Suprapubic skin (tissue), 4 donors: Measurements from ENCODE around the gene SLC5A1. TPM values are rescaled to one million over a fixed set of nuclear protein-coding genes. Genes with fewer than 3 reads are reported as not detected.

Experiments
- DNase-seq, 2 donors: peaks; one replicate each; pipeline ENCODE4 v3.0.0-alpha.2; 2019; ENCODE audit warnings: low spot score in 2 of 2
- H3K27ac ChIP-seq: fragments of 200-600 bp; sonication (generic); one replicate; pipeline ENCODE4 v1.5.1; 2019
- H3K27me3 ChIP-seq: fragments of 200-600 bp; sonication (generic); one replicate; pipeline ENCODE4 v1.5.1; 2019
- H3K36me3 ChIP-seq: fragments of 200-600 bp; sonication (generic); one replicate; pipeline ENCODE4 v1.5.1; 2019
- H3K4me1 ChIP-seq: fragments of 200-600 bp; sonication (generic); one replicate; pipeline ENCODE4 v1.5.1; 2019
- H3K4me3 ChIP-seq: fragments of 200-600 bp; sonication (generic); one replicate; pipeline ENCODE4 v1.5.1; 2019; ENCODE audit warnings: mild to moderate bottlenecking
- H3K9me3 ChIP-seq: fragments of 200-600 bp; sonication (generic); one replicate; pipeline ENCODE4 v1.5.1; 2019
- EP300 ChIP-seq: sonication (generic); formaldehyde crosslinking; IDR thresholded peaks from one replicate; pipeline ENCODE4 v1.6.1; 2017; ENCODE audit warnings: antibody characterized with exemption
- POLR2A ChIP-seq, 2 donors: fragments of 450-650 bp; IDR thresholded peaks; one replicate each; pipeline ENCODE4 v1.6.1; 2017; ENCODE audit warnings: antibody characterized with exemption in 2 of 2, mild to moderate bottlenecking in 2 of 2, moderate library complexity in 2 of 2
- POLR2AphosphoS5 ChIP-seq, 3 donors: sonication (generic); formaldehyde crosslinking; IDR thresholded peaks; one replicate each; pipeline ENCODE4 v1.6.1; 2017; ENCODE audit warnings: antibody characterized with exemption in 3 of 3
- WGBS: methylation state at CpG from one replicate; pipeline ENCODE4 v1.1.5; 2018; 5-methylcytosine and 5-hydroxymethylcytosine counted together
- total RNA-seq, 4 donors: library from RNA; depleted of rRNA; stranded (reverse); fragments of >200 nt; gene quantifications; one replicate each; pipeline ENCODE4 v1.1.0, GENCODE V29; 2016
- TF ChIP-seq, protein P1 (sequence below), 2 donors: fragments of 200-600 bp in 1 of 2; fragments of 450-650 bp in 1 of 2; sonication (generic) in 1 of 2; IDR thresholded peaks; one replicate each; pipeline ENCODE4 v1.5.1; 2016 to 2019; ENCODE audit warnings: antibody characterized with exemption in 2 of 2, mild to moderate bottlenecking in 1 of 2, moderate library complexity in 1 of 2

SLC5A1 gene
- total RNA-seq, 4 donors from 2014 or later: 11.1 to 31.3 (median 22.3) TPM

DNA sequence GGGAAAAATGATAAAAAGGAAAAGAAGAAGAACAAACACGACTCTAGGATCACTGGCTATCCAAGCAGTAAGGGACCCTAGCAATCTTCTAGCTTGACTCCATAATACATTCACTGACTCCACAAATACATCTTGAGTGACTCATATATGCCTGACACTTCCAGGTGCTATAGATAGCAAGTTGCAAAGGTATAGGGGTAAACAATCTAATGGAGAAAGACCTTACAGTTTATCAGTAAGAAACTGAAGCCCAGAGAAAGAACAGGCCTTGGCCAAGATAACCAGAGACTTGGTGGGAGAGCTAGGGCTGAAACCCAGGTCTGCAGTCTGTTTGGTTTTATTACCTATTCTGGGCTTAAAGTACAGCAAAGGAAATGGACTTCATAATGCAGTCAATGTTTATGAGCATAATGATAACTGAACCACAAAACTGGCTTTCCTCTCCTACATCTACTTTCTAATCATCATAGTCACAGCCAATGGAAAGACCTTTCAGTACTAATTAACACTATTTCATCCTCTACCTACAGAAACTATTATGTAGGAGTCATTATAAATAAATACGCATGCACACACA, 19.7 kb upstream of the SLC5A1 start:
- no peaks in the 10 kb centered on the region for H3K36me3 ChIP-seq
- no peaks in the 10 kb centered on the region for H3K9me3 ChIP-seq
- no peak overlapping the region for H3K4me3 ChIP-seq
- H3K27ac ChIP-seq: no peak overlapping the region
- WGBS: 88% methylated on average over 2 of the region's 2 CpGs
- TF ChIP-seq, protein P1, sequence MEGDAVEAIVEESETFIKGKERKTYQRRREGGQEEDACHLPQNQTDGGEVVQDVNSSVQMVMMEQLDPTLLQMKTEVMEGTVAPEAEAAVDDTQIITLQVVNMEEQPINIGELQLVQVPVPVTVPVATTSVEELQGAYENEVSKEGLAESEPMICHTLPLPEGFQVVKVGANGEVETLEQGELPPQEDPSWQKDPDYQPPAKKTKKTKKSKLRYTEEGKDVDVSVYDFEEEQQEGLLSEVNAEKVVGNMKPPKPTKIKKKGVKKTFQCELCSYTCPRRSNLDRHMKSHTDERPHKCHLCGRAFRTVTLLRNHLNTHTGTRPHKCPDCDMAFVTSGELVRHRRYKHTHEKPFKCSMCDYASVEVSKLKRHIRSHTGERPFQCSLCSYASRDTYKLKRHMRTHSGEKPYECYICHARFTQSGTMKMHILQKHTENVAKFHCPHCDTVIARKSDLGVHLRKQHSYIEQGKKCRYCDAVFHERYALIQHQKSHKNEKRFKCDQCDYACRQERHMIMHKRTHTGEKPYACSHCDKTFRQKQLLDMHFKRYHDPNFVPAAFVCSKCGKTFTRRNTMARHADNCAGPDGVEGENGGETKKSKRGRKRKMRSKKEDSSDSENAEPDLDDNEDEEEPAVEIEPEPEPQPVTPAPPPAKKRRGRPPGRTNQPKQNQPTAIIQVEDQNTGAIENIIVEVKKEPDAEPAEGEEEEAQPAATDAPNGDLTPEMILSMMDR (IDR thresholded peaks at IDR 0.05): no peak
- no peak for TF ChIP-seq POLR2AphosphoS5 (IDR thresholded peaks at IDR 0.05)
- TF ChIP-seq POLR2A (IDR thresholded peaks at IDR 0.05): no peak
- TF ChIP-seq EP300: no peak
- no peaks in the 10 kb centered on the region for H3K4me1 ChIP-seq
- H3K27me3 ChIP-seq: no peaks in the 10 kb centered on the region
- DNase-seq: no peak

DNA sequence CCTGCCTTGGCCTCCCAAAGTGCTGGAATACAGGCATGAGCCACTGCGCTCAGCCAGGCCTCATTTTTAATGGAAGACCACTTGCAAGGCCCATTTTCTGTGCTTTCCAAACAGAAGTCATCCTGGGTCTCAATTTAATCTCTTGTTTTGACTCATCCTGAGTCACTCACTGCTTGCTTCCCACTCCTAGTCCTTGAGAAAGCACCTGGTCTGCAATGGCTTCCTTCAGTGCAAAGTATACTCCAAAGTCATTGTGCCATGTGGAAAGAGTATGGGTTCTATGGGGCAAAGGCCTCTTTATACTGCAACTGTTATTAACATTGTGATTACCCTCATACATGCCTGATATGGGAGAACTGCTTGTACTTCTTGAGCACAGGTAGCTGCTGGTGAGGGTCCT, 18.3 kb upstream of the SLC5A1 start:
- TF ChIP-seq POLR2AphosphoS5 (IDR thresholded peaks at IDR 0.05) (no peak), POLR2A (IDR thresholded peaks at IDR 0.05) (no peak), EP300 (no peak)
- TF ChIP-seq, protein P1 (IDR thresholded peaks at IDR 0.05): no peak
- Histone ChIP-seq H3K27ac (no peak overlapping the region), H3K36me3 (no peaks in the 10 kb centered on the region), H3K27me3 (no peaks in the 10 kb centered on the region), H3K9me3 (no peaks in the 10 kb centered on the region), H3K4me3 (no peak overlapping the region), H3K4me1 (no peaks in the 10 kb centered on the region)
- WGBS: 94% methylated on average over 1 of the region's 1 CpG
- no peak for DNase-seq

DNA sequence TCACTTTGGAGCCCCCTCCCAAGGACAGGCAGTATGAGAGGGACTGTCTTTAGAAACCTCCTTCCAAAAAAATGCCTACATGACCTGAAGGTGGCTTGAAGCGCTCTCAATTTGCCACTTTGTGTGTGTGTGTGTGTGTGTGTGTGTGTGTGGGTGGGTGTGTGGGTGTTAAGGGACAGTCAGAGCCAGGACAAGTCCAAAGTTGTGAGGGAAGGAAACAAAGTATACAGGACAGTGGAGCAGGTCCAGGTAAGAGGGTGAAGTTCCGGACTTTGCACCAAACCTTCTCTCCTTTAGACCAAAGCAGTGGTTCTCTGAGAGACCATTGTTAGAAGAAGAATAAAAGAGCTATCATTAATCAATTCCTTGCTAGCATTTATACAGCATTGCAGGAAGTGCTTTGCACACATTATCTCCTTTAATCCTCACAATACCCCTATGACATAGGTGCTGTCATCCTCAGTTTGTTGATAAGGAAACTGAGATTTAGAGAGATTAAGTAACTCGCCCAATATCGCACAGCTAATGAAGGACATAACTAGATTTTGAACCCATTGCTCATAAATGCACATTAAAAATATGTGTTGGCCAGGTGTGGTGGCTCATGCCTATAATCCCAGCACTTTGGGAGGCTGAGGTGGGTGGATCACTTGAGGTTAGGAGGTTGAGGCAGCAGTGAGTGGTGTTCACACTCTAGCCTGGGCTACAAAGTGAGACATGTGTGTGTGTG, 12.4 kb upstream of the SLC5A1 start:
- no peaks in the 10 kb centered on the region for H3K36me3 ChIP-seq
- no peaks in the 10 kb centered on the region for H3K9me3 ChIP-seq
- no peak overlapping the region for H3K4me3 ChIP-seq
- H3K27ac ChIP-seq: no peak overlapping the region
- 92% methylated on average over 4 of the region's 4 CpGs for WGBS
- H3K4me1 ChIP-seq: peaks cover 3% of the 10 kb centered on the region
- TF ChIP-seq POLR2AphosphoS5 (IDR thresholded peaks at IDR 0.05): no peak
- no peak for TF ChIP-seq POLR2A (IDR thresholded peaks at IDR 0.05)
- TF ChIP-seq, protein P1 (IDR thresholded peaks at IDR 0.05): no peak
- TF ChIP-seq EP300: no peak
- no peak for DNase-seq
- no peaks in the 10 kb centered on the region for H3K27me3 ChIP-seq

DNA sequence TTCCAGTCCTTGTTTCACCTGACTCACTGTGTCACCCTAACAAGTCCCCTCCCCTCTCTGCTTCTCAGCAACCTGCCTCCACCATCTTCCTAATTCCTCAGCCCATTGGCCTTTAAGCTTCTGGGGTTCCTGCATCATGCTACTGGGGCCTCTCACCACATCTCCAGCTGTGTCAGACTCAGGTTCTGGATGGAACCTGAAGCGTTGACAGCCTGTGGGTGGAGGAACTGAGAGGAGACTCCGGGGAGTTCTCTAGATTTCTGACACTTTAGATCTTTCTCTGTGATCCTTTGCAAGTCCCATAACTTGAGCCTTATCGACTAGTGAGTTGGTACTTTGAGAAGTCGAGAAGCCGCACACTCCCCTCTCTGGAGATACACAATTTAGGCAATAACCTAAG, 11.6 kb upstream of the SLC5A1 start:
- no peak for TF ChIP-seq POLR2AphosphoS5 (IDR thresholded peaks at IDR 0.05)
- TF ChIP-seq POLR2A (IDR thresholded peaks at IDR 0.05): no peak
- TF ChIP-seq, protein P1 (IDR thresholded peaks at IDR 0.05): no peak
- TF ChIP-seq EP300: no peak
- H3K27ac ChIP-seq: no peak overlapping the region
- H3K9me3 ChIP-seq: no peaks in the 10 kb centered on the region
- 86% methylated on average over 5 of the region's 5 CpGs for WGBS
- DNase-seq: no peak
- peaks cover 3% of the 10 kb centered on the region for H3K4me1 ChIP-seq
- H3K36me3 ChIP-seq: no peaks in the 10 kb centered on the region
- H3K27me3 ChIP-seq: no peaks in the 10 kb centered on the region
- no peak overlapping the region for H3K4me3 ChIP-seq

DNA sequence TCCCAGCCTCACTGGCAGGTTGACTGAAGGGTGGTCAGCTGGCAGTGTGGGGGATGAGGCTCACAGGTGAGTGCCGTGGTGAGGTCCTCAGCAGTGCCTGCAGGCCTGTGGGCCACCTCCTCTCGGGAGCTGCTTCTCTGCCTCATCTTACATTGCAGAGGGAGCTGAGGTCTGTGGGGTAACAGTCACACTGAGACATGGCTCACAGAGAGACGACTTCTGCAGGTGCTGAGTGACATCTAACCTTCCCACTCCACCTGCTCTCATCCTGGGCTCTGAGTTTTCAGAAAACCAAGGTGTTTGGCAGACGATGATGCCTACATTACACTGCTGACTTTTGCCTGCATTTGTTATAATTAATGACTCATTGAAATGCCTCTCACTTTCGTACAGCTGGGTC, 8.8 kb upstream of the SLC5A1 start:
- 58% methylated on average over 4 of the region's 5 CpGs for WGBS
- no peak for DNase-seq
- no peaks in the 10 kb centered on the region for H3K36me3 ChIP-seq

More for the DNA sequence above, 8.8 kb upstream of the SLC5A1 start:
- no peak for TF ChIP-seq EP300
- no peak for TF ChIP-seq POLR2A (IDR thresholded peaks at IDR 0.05)
- TF ChIP-seq, protein P1 (IDR thresholded peaks at IDR 0.05): no peak
- TF ChIP-seq POLR2AphosphoS5 (IDR thresholded peaks at IDR 0.05): no peak
- Histone ChIP-seq H3K27ac (no peak overlapping the region), H3K4me1 (peaks cover 3% of the 10 kb centered on the region), H3K9me3 (no peaks in the 10 kb centered on the region), H3K27me3 (no peaks in the 10 kb centered on the region), H3K4me3 (no peak overlapping the region)
